ENCODE results near the gene PRTFDC1.

Gene PRTFDC1

DNA sequence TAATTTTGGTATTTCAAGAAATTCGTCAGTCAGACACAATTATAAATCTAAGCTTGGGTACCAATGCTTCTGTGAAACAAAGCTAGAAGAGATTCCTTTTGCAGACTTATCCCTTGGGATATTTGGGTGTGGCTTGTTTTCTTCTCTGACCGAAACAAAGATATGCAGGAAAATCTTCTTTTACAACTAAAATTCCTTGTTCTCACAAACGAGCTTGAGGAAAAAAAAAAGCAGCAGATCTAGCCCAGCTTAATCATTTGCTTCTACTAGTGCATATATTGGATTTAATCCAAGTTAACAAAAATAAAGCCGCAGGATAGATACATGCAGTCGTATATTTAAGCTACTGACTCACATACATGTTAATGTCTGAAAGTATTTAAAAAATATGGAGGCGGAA, 104.2 kb downstream of the PRTFDC1 start:
- Histone ChIP-seq H2BK120ac (ENCODE audit: low read depth, low read length) (no peak overlapping the region), H3K9ac (ENCODE audit: low read length) (peak overlapping the region; percentile 65), H3K27me3 (ENCODE audit: control insufficient read depth in 1 of 2, insufficient read depth in 1 of 2, low read length in 2 of 2) (no peaks in the 10 kb centered on the region), H2AK5ac (ENCODE audit: low read length, severe bottlenecking) (no peak overlapping the region), H3K18ac (ENCODE audit: low read depth in 1 of 2, low read length in 2 of 2) (no peak overlapping the region), H4K91ac (ENCODE audit: low read length) (no peak overlapping the region), H4K8ac (ENCODE audit: low read length) (no peak overlapping the region), H3K4ac (ENCODE audit: low read depth in 1 of 2, low read length in 2 of 2) (no peak overlapping the region), H2AFZ (ENCODE audit: low read depth, low read length) (no peak overlapping the region), H3K79me1 (replicated peaks; ENCODE audit: low read length, poor library complexity, severe bottlenecking) (no peaks in the 10 kb centered on the region), H2BK15ac (ENCODE audit: low read depth, poor library complexity, severe bottlenecking) (no peak overlapping the region), H2BK5ac (ENCODE audit: low read depth, low read length, poor library complexity, severe bottlenecking) (no peak overlapping the region), H3K23ac (ENCODE audit: low read length in 2 of 2) (no peak overlapping the region), H3K4me1 (ENCODE audit: control insufficient read depth, insufficient read depth, low read depth, low read length) (peaks cover 11% of the 10 kb centered on the region), H3K27ac (ENCODE audit: low read length, poor library complexity, severe bottlenecking) (no peak overlapping the region), H3K14ac (ENCODE audit: low read length in 2 of 2) (no peak overlapping the region), H3K36me3 (ENCODE audit: control insufficient read depth in 1 of 2, insufficient read depth in 2 of 2, low read depth in 1 of 2, low read length in 2 of 2) (peaks cover 0 to 3% of the 10 kb centered on the region in 2 experiments), H3K4me2 (ENCODE audit: low read length, poor library complexity, severe bottlenecking) (no peak overlapping the region), H3K4me3 (ENCODE audit: insufficient read depth in 1 of 2, low read depth in 1 of 2, low read length in 2 of 2) (peak overlapping the region in 1 of 2 experiments; percentile 23), H3K9me3 (ENCODE audit: control insufficient read depth, low read length) (no peaks in the 10 kb centered on the region), H2BK12ac (ENCODE audit: low read length in 2 of 2) (no peak overlapping the region)
- 77% methylated on average over 2 of the region's 6 CpGs for WGBS
- no peak for DNase-seq

DNA sequence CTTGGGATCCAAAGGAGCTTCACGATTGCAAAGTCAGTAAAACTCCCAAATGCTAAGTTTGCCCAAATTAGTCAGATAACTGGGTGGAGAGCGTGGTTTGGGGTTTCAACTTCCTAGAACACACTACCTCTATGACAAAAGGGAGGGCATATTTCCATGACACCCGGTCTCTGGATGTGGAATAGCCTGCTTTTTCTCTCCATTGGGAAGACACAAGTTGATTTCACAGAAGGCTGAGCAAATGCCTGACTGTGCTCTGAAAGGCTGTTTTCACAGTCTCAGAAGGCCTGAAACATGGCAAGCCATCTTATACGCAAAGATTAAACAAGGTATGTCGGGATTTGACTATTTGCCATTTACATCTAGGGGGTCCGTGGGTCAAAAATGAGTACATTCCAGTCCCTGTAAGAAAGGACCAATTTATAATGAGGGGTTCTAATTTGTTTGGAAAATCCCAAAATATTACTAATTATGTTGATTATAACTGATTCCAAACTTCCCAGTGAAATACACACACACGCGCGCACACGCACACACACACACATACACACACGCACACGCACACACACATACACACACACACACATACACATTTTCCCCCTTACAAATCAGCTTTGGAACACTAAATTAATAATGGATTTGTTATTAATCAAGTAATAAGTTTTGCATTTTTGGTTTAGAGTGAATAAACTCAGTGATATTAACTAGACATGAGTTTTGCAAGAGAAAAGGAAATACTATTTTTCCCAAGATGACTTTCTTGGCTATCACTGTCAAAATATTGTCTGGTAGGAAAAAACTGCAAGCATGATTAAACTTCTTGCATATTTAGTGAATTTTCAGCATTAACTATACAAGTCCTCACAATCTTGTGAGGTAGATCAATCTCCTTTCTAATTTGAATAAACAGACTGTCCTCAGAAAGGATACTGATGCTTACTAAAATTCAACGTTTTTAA, 105.0 kb downstream of the PRTFDC1 start:
- Histone ChIP-seq H3K4me1 (ENCODE audit: control insufficient read depth, insufficient read depth, low read depth, low read length) (peaks cover 11% of the 10 kb centered on the region), H3K23ac (ENCODE audit: low read length in 2 of 2) (no peak overlapping the region), H2BK120ac (ENCODE audit: low read depth, low read length) (no peak overlapping the region), H3K27ac (ENCODE audit: low read length, poor library complexity, severe bottlenecking) (no peak overlapping the region), H3K36me3 (ENCODE audit: control insufficient read depth in 1 of 2, insufficient read depth in 2 of 2, low read depth in 1 of 2, low read length in 2 of 2) (peaks cover 0 to 3% of the 10 kb centered on the region in 2 experiments), H2AK5ac (ENCODE audit: low read length, severe bottlenecking) (peak overlapping the region; percentile 70), H3K4ac (ENCODE audit: low read depth in 1 of 2, low read length in 2 of 2) (no peak overlapping the region), H3K79me1 (replicated peaks; ENCODE audit: low read length, poor library complexity, severe bottlenecking) (no peaks in the 10 kb centered on the region), H2BK15ac (ENCODE audit: low read depth, poor library complexity, severe bottlenecking) (no peak overlapping the region), H3K14ac (ENCODE audit: low read length in 2 of 2) (no peak overlapping the region), H3K9me3 (ENCODE audit: control insufficient read depth, low read length) (no peaks in the 10 kb centered on the region), H2BK5ac (ENCODE audit: low read depth, low read length, poor library complexity, severe bottlenecking) (no peak overlapping the region), H3K4me2 (ENCODE audit: low read length, poor library complexity, severe bottlenecking) (no peak overlapping the region), H3K27me3 (ENCODE audit: control insufficient read depth in 1 of 2, insufficient read depth in 1 of 2, low read length in 2 of 2) (no peaks in the 10 kb centered on the region), H2AFZ (ENCODE audit: low read depth, low read length) (no peak overlapping the region), H3K9ac (ENCODE audit: low read length) (peak overlapping the region; percentile 65), H4K8ac (ENCODE audit: low read length) (no peak overlapping the region), H3K18ac (ENCODE audit: low read depth in 1 of 2, low read length in 2 of 2) (no peak overlapping the region), H2BK12ac (ENCODE audit: low read length in 2 of 2) (no peak overlapping the region), H3K4me3 (ENCODE audit: insufficient read depth in 1 of 2, low read depth in 1 of 2, low read length in 2 of 2) (peak overlapping the region in 1 of 2 experiments; percentile 23), H4K91ac (ENCODE audit: low read length) (no peak overlapping the region)
- DNase-seq: no peak
- 78% methylated on average over 11 of the region's 13 CpGs for WGBS

DNA sequence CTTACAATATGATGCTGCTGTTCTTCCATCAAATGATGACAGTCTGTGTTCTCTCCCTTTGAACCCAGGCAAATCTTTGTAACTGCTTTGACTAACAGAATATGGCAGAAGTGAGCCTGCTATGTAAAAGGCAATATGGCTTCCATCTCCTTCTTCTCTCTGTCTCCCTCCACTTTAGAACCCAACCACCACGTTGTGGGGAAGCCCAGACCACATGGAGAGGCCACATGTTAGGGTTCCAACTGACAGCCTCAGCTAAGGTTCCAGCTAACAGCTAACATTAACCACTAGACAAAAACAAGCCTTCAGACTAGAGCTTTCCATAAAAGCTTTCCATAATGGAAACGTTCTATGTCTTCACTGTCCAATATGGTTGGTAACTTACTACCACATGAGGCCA, 107.7 kb downstream of the PRTFDC1 start:
- no peak overlapping the region for H2BK15ac ChIP-seq (ENCODE audit: low read depth, poor library complexity, severe bottlenecking)
- H3K9ac ChIP-seq (ENCODE audit: low read length): no peak overlapping the region
- DNase-seq: no peak
- no peak overlapping the region for H4K91ac ChIP-seq (ENCODE audit: low read length)
- H3K27me3 ChIP-seq (ENCODE audit: control insufficient read depth in 1 of 2, insufficient read depth in 1 of 2, low read length in 2 of 2): no peaks in the 10 kb centered on the region
- H2BK120ac ChIP-seq (ENCODE audit: low read depth, low read length): no peak overlapping the region
- H2AK5ac ChIP-seq (ENCODE audit: low read length, severe bottlenecking): no peak overlapping the region
- H3K4me1 ChIP-seq (ENCODE audit: control insufficient read depth, insufficient read depth, low read depth, low read length): peaks cover 2% of the 10 kb centered on the region
- WGBS: 91% methylated on average over 2 of the region's 2 CpGs
- H3K14ac ChIP-seq (ENCODE audit: low read length in 2 of 2): no peak overlapping the region
- H2AFZ ChIP-seq (ENCODE audit: low read depth, low read length): no peak overlapping the region
- H3K79me1 ChIP-seq (replicated peaks; ENCODE audit: low read length, poor library complexity, severe bottlenecking): no peaks in the 10 kb centered on the region
- no peak overlapping the region for H3K4ac ChIP-seq (ENCODE audit: low read depth in 1 of 2, low read length in 2 of 2)
- H3K9me3 ChIP-seq (ENCODE audit: control insufficient read depth, low read length): no peaks in the 10 kb centered on the region
- H3K18ac ChIP-seq (ENCODE audit: low read depth in 1 of 2, low read length in 2 of 2): no peak overlapping the region
- H4K8ac ChIP-seq (ENCODE audit: low read length): no peak overlapping the region
- H3K23ac ChIP-seq (ENCODE audit: low read length in 2 of 2): no peak overlapping the region
- peaks cover 0 to 3% of the 10 kb centered on the region in 2 experiments for H3K36me3 ChIP-seq (ENCODE audit: control insufficient read depth in 1 of 2, insufficient read depth in 2 of 2, low read depth in 1 of 2, low read length in 2 of 2)
- H3K4me2 ChIP-seq (ENCODE audit: low read length, poor library complexity, severe bottlenecking): no peak overlapping the region
- no peak overlapping the region for H2BK5ac ChIP-seq (ENCODE audit: low read depth, low read length, poor library complexity, severe bottlenecking)
- H3K27ac ChIP-seq (ENCODE audit: low read length, poor library complexity, severe bottlenecking): no peak overlapping the region
- H2BK12ac ChIP-seq (ENCODE audit: low read length in 2 of 2): no peak overlapping the region
- H3K4me3 ChIP-seq (ENCODE audit: insufficient read depth in 1 of 2, low read depth in 1 of 2, low read length in 2 of 2): no peak overlapping the region

DNA sequence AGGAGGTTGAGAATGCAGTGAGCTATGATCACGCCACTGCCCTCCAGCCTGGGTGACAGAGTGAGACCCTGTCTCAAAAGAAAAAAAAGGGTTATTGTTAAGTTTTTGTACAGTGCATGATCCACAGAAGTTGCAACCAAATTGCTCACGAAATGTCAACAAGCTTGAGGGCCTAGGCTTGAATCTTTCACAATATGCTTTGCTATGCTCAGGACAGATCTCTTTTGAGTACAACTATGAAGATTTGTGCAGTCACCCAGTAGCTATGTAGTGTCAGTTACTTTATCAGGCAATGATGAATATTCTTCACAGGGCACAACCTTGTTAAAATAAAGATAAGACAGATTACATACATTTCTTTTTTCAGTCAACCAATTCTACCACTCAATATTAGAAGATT, 109.2 kb downstream of the PRTFDC1 start:
- H3K18ac ChIP-seq (ENCODE audit: low read depth in 1 of 2, low read length in 2 of 2): no peak overlapping the region
- no peak overlapping the region for H4K91ac ChIP-seq (ENCODE audit: low read length)
- no peak overlapping the region for H2AK5ac ChIP-seq (ENCODE audit: low read length, severe bottlenecking)
- H3K79me1 ChIP-seq (replicated peaks; ENCODE audit: low read length, poor library complexity, severe bottlenecking): no peaks in the 10 kb centered on the region
- H3K4me1 ChIP-seq (ENCODE audit: control insufficient read depth, insufficient read depth, low read depth, low read length): peaks cover 2% of the 10 kb centered on the region
- no peak overlapping the region for H3K4me3 ChIP-seq (ENCODE audit: insufficient read depth in 1 of 2, low read depth in 1 of 2, low read length in 2 of 2)
- 50% methylated on average over 2 of the region's 2 CpGs for WGBS
- no peak overlapping the region for H3K27ac ChIP-seq (ENCODE audit: low read length, poor library complexity, severe bottlenecking)
- H2BK15ac ChIP-seq (ENCODE audit: low read depth, poor library complexity, severe bottlenecking): no peak overlapping the region
- no peak overlapping the region for H3K9ac ChIP-seq (ENCODE audit: low read length)
- H3K23ac ChIP-seq (ENCODE audit: low read length in 2 of 2): no peak overlapping the region
- H3K14ac ChIP-seq (ENCODE audit: low read length in 2 of 2): no peak overlapping the region
- no peak overlapping the region for H2AFZ ChIP-seq (ENCODE audit: low read depth, low read length)
- H3K36me3 ChIP-seq (ENCODE audit: control insufficient read depth in 1 of 2, insufficient read depth in 2 of 2, low read depth in 1 of 2, low read length in 2 of 2): peaks cover 0 to 3% of the 10 kb centered on the region in 2 experiments
- no peaks in the 10 kb centered on the region for H3K27me3 ChIP-seq (ENCODE audit: control insufficient read depth in 1 of 2, insufficient read depth in 1 of 2, low read length in 2 of 2)
- H2BK5ac ChIP-seq (ENCODE audit: low read depth, low read length, poor library complexity, severe bottlenecking): no peak overlapping the region
- no peak overlapping the region for H4K8ac ChIP-seq (ENCODE audit: low read length)
- H2BK120ac ChIP-seq (ENCODE audit: low read depth, low read length): no peak overlapping the region
- no peak overlapping the region for H3K4ac ChIP-seq (ENCODE audit: low read depth in 1 of 2, low read length in 2 of 2)
- no peak overlapping the region for H3K4me2 ChIP-seq (ENCODE audit: low read length, poor library complexity, severe bottlenecking)
- no peaks in the 10 kb centered on the region for H3K9me3 ChIP-seq (ENCODE audit: control insufficient read depth, low read length)
- no peak for DNase-seq
- no peak overlapping the region for H2BK12ac ChIP-seq (ENCODE audit: low read length in 2 of 2)

Data from mesenchymal stem cell (in vitro differentiated cells and primary cell).